ENCODE measurements around the gene PCSK5. TPM values are rescaled to one million over a fixed set of nuclear protein-coding genes. Genes with fewer than 3 reads are reported as not detected.

Gene PCSK5
- total and polyA plus RNA-seq, 2 donors (not counting 1 experiment from before 2014, with no cell fraction given) = 0.09 TPM; not detected in 1

GRCh38 chr9:76049341-76049740 is 158.9 kb downstream of the PCSK5 start:
- H3K4me2 ChIP-seq (replicated peaks; ENCODE audit: low read depth, low read length, poor library complexity, severe bottlenecking) = no peak overlapping the region
- no peak overlapping the region for H3K4me3 Mint-ChIP-seq
- H3K4me3 ChIP-seq (ENCODE audit: control extremely low read depth in 1 of 5, extremely low read depth in 1 of 5, insufficient read depth in 1 of 5, low read depth in 2 of 5, low read length in 4 of 5) = no peak overlapping the region
- H3K27ac Mint-ChIP-seq = no peak overlapping the region
- H3K36me3 ChIP-seq (replicated peaks in 1 of 2; ENCODE audit: control extremely low read depth in 1 of 2, control insufficient read depth in 1 of 2, extremely low read depth in 1 of 2, insufficient read depth in 2 of 2, low read length in 1 of 2) = no peaks in the 10 kb centered on the region
- intact Hi-C loops (cut with micrococcal nuclease) = no loop called here
- no peak overlapping the region for H3K9ac ChIP-seq (ENCODE audit: low read length)
- H3K4me1 ChIP-seq (ENCODE audit: control insufficient read depth in 2 of 2, insufficient read depth in 2 of 2, low read length in 2 of 2) = no peaks in the 10 kb centered on the region
- H3K9me3 ChIP-seq (ENCODE audit: control extremely low read depth in 1 of 3, control insufficient read depth in 2 of 3, insufficient read depth in 1 of 3, low read length in 2 of 3) = no peaks in the 10 kb centered on the region
- no peaks in the 10 kb centered on the region for H3K9me3 Mint-ChIP-seq (ENCODE audit: insufficient read depth)
- no peaks in the 10 kb centered on the region for H4K20me1 ChIP-seq (ENCODE audit: control insufficient read depth, insufficient read depth, low read length, poor library complexity, severe bottlenecking)
- ChIA-PET CTCF (no interaction called here), POLR2A (no interaction called here)
- no peaks in the 10 kb centered on the region for H3K27me3 Mint-ChIP-seq
- DNase-seq = no peak
- ATAC-seq (ENCODE audit: low read depth) = no peak
- no peaks in the 10 kb centered on the region for H3K27me3 ChIP-seq (replicated peaks in 1 of 4; ENCODE audit: control extremely low read depth in 1 of 4, control insufficient read depth in 3 of 4, insufficient read depth in 4 of 4, low read length in 3 of 4)
- no peak for TF ChIP-seq EZH2 (IDR thresholded peaks at IDR 0.05; ENCODE audit: borderline replicate concordance, insufficient read depth, low read depth, low read length, poor library complexity, severe bottlenecking)
- TF ChIP-seq, protein P1, sequence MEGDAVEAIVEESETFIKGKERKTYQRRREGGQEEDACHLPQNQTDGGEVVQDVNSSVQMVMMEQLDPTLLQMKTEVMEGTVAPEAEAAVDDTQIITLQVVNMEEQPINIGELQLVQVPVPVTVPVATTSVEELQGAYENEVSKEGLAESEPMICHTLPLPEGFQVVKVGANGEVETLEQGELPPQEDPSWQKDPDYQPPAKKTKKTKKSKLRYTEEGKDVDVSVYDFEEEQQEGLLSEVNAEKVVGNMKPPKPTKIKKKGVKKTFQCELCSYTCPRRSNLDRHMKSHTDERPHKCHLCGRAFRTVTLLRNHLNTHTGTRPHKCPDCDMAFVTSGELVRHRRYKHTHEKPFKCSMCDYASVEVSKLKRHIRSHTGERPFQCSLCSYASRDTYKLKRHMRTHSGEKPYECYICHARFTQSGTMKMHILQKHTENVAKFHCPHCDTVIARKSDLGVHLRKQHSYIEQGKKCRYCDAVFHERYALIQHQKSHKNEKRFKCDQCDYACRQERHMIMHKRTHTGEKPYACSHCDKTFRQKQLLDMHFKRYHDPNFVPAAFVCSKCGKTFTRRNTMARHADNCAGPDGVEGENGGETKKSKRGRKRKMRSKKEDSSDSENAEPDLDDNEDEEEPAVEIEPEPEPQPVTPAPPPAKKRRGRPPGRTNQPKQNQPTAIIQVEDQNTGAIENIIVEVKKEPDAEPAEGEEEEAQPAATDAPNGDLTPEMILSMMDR (IDR thresholded peaks at IDR 0.05) = no peak
- no peaks in the 10 kb centered on the region for H3K4me1 Mint-ChIP-seq
- H3K27ac ChIP-seq (ENCODE audit: low read length in 2 of 2) = no peak overlapping the region
- H2AFZ ChIP-seq (ENCODE audit: insufficient read depth, low read depth, low read length, poor library complexity, severe bottlenecking) = no peak overlapping the region
- WGBS (ENCODE audit: insufficient coverage) = 100% methylated on average over 2 of the region's 2 CpGs
- no peaks in the 10 kb centered on the region for H3K79me2 ChIP-seq (ENCODE audit: control insufficient read depth, insufficient read depth, low read length)

DNA sequence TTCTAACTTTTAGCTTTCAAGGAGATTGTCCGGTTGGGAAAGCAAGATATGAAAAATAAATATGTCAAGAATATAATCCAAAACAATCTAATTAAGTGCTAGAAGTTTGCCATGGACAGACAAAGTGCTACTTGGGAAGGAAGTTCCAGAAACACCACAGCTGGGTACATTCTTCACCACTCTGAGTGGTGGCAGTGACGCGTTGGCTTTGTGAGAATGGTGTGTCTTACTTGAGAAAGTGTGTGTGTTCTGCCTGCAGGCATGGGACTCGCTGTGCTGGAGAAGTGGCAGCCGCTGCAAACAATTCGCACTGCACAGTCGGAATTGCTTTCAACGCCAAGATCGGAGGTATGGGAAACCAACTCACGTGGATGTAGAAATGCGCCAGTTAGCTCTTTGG is 177.2 kb downstream of the PCSK5 start:
- no peaks in the 10 kb centered on the region for H3K4me1 ChIP-seq (ENCODE audit: control insufficient read depth in 2 of 2, insufficient read depth in 2 of 2, low read length in 2 of 2)
- WGBS (ENCODE audit: insufficient coverage) = 98% methylated on average over 9 of the region's 11 CpGs
- no peaks in the 10 kb centered on the region for H3K4me1 Mint-ChIP-seq
- no peak overlapping the region for H3K9ac ChIP-seq (ENCODE audit: low read length)
- no peak for TF ChIP-seq EZH2 (IDR thresholded peaks at IDR 0.05; ENCODE audit: borderline replicate concordance, insufficient read depth, low read depth, low read length, poor library complexity, severe bottlenecking)
- TF ChIP-seq, protein P1 (IDR thresholded peaks at IDR 0.05) = no peak
- peaks cover 0 to 2% (median 0%) of the 10 kb centered on the region in 3 donors for H3K9me3 ChIP-seq (ENCODE audit: control extremely low read depth in 1 of 3, control insufficient read depth in 2 of 3, insufficient read depth in 1 of 3, low read length in 2 of 3)
- no peak overlapping the region for H3K4me3 ChIP-seq (ENCODE audit: control extremely low read depth in 1 of 5, extremely low read depth in 1 of 5, insufficient read depth in 1 of 5, low read depth in 2 of 5, low read length in 4 of 5)
- no peaks in the 10 kb centered on the region for H3K79me2 ChIP-seq (ENCODE audit: control insufficient read depth, insufficient read depth, low read length)
- no peak overlapping the region for H3K27ac Mint-ChIP-seq
- H3K27ac ChIP-seq (ENCODE audit: low read length in 2 of 2) = no peak overlapping the region
- H3K4me2 ChIP-seq (replicated peaks; ENCODE audit: low read depth, low read length, poor library complexity, severe bottlenecking) = no peak overlapping the region
- DNase-seq = no peak
- ATAC-seq (ENCODE audit: low read depth) = no peak
- ChIA-PET POLR2A (no interaction called here), CTCF (no interaction called here)
- no peaks in the 10 kb centered on the region for H3K27me3 ChIP-seq (replicated peaks in 1 of 4; ENCODE audit: control extremely low read depth in 1 of 4, control insufficient read depth in 3 of 4, insufficient read depth in 4 of 4, low read length in 3 of 4)
- H3K9me3 Mint-ChIP-seq (ENCODE audit: insufficient read depth) = no peaks in the 10 kb centered on the region
- H3K27me3 Mint-ChIP-seq = no peaks in the 10 kb centered on the region
- H3K4me3 Mint-ChIP-seq = no peak overlapping the region
- H3K36me3 ChIP-seq (replicated peaks in 1 of 2; ENCODE audit: control extremely low read depth in 1 of 2, control insufficient read depth in 1 of 2, extremely low read depth in 1 of 2, insufficient read depth in 2 of 2, low read length in 1 of 2) = no peaks in the 10 kb centered on the region
- intact Hi-C loops (cut with micrococcal nuclease) = no loop called here
- no peaks in the 10 kb centered on the region for H4K20me1 ChIP-seq (ENCODE audit: control insufficient read depth, insufficient read depth, low read length, poor library complexity, severe bottlenecking)
- H2AFZ ChIP-seq (ENCODE audit: insufficient read depth, low read depth, low read length, poor library complexity, severe bottlenecking) = no peak overlapping the region
